AG20443 (cell line): ENCODE results near the gene IL10RA.
A peak's percentile ranks its signal among the peaks of the same experiment; 100 is the strongest.
"Not testable (repeated sequence)": the region's sequence is repeated elsewhere in the genome, so short reads cannot be mapped to it uniquely, and the experiment has no call there.

Experiments
- DNase-seq: peaks from one replicate; pipeline ENCODE4 v3.0.0; 2012; ENCODE audit warnings: low spot score, mixed read lengths

IL10RA gene

GRCh38 chr11:117962826-117963225 lies 23.4 kb upstream of the IL10RA start:
- DNase-seq: no peak

- peak; percentile 5 for DNase-seq
Observed at GRCh38 chr11:117966908-117967307, 19.3 kb upstream of the IL10RA start.

GRCh38 chr11:117969160-117969991 lies 16.8 kb upstream of the IL10RA start:
- peak; percentile 2 for DNase-seq

GRCh38 chr11:117970400-117971024 lies 15.7 kb upstream of the IL10RA start:
- peak; percentile 5 for DNase-seq

GRCh38 chr11:117972044-117972443 lies 14.2 kb upstream of the IL10RA start:
- DNase-seq: peak; percentile 3

GRCh38 chr11:117972629-117973502 lies 13.3 kb upstream of the IL10RA start:
- peak; percentile 6 for DNase-seq

GRCh38 chr11:117973503-117973860 lies 12.7 kb upstream of the IL10RA start:
- DNase-seq: peak; percentile 0

GRCh38 chr11:117976445-117976844 lies 9.7 kb upstream of the IL10RA start:
- DNase-seq: peak; percentile 4

GRCh38 chr11:117977029-117977428 lies 9.2 kb upstream of the IL10RA start:
- DNase-seq: peak; percentile 5

- not testable (repeated sequence) for DNase-seq
Observed at GRCh38 chr11:117977612-117978264, 8.5 kb upstream of the IL10RA start.

- not testable (repeated sequence) for DNase-seq
Observed at GRCh38 chr11:117978291-117978910, 7.8 kb upstream of the IL10RA start.

GRCh38 chr11:117978991-117979390 lies 7.2 kb upstream of the IL10RA start:
- peak; percentile 3 for DNase-seq

- DNase-seq: peak; percentile 4
Observed at GRCh38 chr11:117979481-117980211, 6.5 kb upstream of the IL10RA start.

- no peak for DNase-seq
Observed at GRCh38 chr11:117980280-117980679, 5.9 kb upstream of the IL10RA start.

GRCh38 chr11:117980720-117981119 lies 5.5 kb upstream of the IL10RA start:
- peak; percentile 2 for DNase-seq

- no peak for DNase-seq
Observed at GRCh38 chr11:117983163-117983475, 3.1 kb upstream of the IL10RA start.

GRCh38 chr11:117984476-117984875 lies 1.7 kb upstream of the IL10RA start:
- DNase-seq: no peak

- no peak for DNase-seq
Observed at GRCh38 chr11:117986981-117987574, 884 bp downstream of the IL10RA start.

- DNase-seq: no peak
Observed at GRCh38 chr11:117989351-117990102, 3.3 kb downstream of the IL10RA start.

- DNase-seq: no peak
Observed at GRCh38 chr11:117992136-117992535, 5.9 kb downstream of the IL10RA start.
